A673 (cell line): Measurements from ENCODE around the gene C3orf62. TPM values are rescaled to one million over a fixed set of nuclear protein-coding genes. Genes with fewer than 3 reads are reported as not detected.
A peak's percentile ranks its signal among the peaks of the same experiment; 100 is the strongest.

Experiments
- BruUV-seq: library from RNA; stranded (reverse); fragments of 400-500 nt; replicated peaks from 2 replicates; lab custom pipeline; 2021; lab: Mats Ljungman, UMichigan
- CTCF ChIA-PET: fragments of 300-600 bp; sonication (Branson Sonifier 250); formaldehyde crosslinking; loops from one replicate; lab custom pipeline; 2022; ENCODE audit warnings: antibody characterized with exemption; lab: Charles Lee
- POLR2A ChIA-PET: fragments of 300-600 bp; sonication (Branson Sonifier 250); formaldehyde crosslinking; loops from one replicate; lab custom pipeline; 2022; ENCODE audit warnings: antibody characterized with exemption; ENCODE audit not compliant: low non-redundant PET; lab: Charles Lee
- DNase-seq: peaks from one replicate; pipeline ENCODE4 v3.0.0-alpha.2; 2015; ENCODE audit warnings: low spot score
- H3K27ac ChIP-seq: fragments of 200-600 bp; sonication (generic); 2 replicates; pipeline ENCODE4 v1.5.1; 2016; ENCODE audit warnings: mixed run types, low read depth, mild to moderate bottlenecking, mixed read lengths, antibody characterized with exemption, low read length; ENCODE audit not compliant: poor library complexity, severe bottlenecking
- H3K27me3 ChIP-seq: fragments of 200-600 bp; sonication (generic); replicated peaks from 2 replicates; pipeline ENCODE4 v1.6.1; 2017; ENCODE audit warnings: mixed run types, low read depth, mild to moderate bottlenecking, mixed read lengths, antibody characterized with exemption, low read length; ENCODE audit not compliant: insufficient read depth, poor library complexity
- H3K36me3 ChIP-seq: fragments of 200-600 bp; sonication (generic); 2 replicates; pipeline ENCODE4 v1.6.1; 2016; ENCODE audit warnings: mixed run types, mild to moderate bottlenecking, mixed read lengths, antibody characterized with exemption, low read length; ENCODE audit not compliant: insufficient read depth, poor library complexity, severe bottlenecking
- H3K4me1 ChIP-seq: fragments of 200-600 bp; sonication (generic); 2 replicates; pipeline ENCODE4 v1.6.1; 2017; ENCODE audit warnings: mixed run types, mild to moderate bottlenecking, mixed read lengths, antibody characterized with exemption, low read length; ENCODE audit not compliant: insufficient read depth, poor library complexity, severe bottlenecking
- H3K4me3 ChIP-seq: fragments of 200-600 bp; sonication (generic); 2 replicates; pipeline ENCODE4 v1.5.1; 2016; ENCODE audit warnings: low read depth, mixed run types, mild to moderate bottlenecking, mixed read lengths, low read length; ENCODE audit not compliant: poor library complexity, severe bottlenecking
- H3K9me3 ChIP-seq: fragments of 200-600 bp; sonication (generic); 2 replicates; pipeline ENCODE4 v1.6.1; 2016; ENCODE audit warnings: mixed run types, low read depth, mild to moderate bottlenecking, mixed read lengths, antibody characterized with exemption, low read length; ENCODE audit not compliant: poor library complexity, severe bottlenecking
- EZH2 ChIP-seq: fragments of 200-600 bp; sonication (generic); IDR thresholded peaks from 2 replicates; pipeline ENCODE4 v1.6.1; 2017; ENCODE audit warnings: borderline replicate concordance, low read depth, mild to moderate bottlenecking, mixed read lengths, antibody characterized with exemption, low read length; ENCODE audit not compliant: poor library complexity, severe bottlenecking
- intact Hi-C: fragments of 100-400 bp; cut with micrococcal nuclease; formaldehyde crosslinking; loops from one replicate; pipeline ENCODE4 v1.10.0; 2022; ENCODE audit not compliant: unreplicated experiment
- total RNA-seq: library from RNA; stranded (reverse); gene quantifications from 2 replicates; pipeline ENCODE4 v1.2.3, GENCODE V29; 2021
- TF ChIP-seq, protein P1 (sequence below): fragments of 300-800, 200-600 bp; sonication (generic); conservative IDR thresholded peaks from 2 replicates; pipeline ENCODE4 v1.5.1; 2017; ENCODE audit warnings: low read depth, mild to moderate bottlenecking, antibody characterized with exemption, low read length, moderate library complexity, mixed read lengths

C3orf62 gene
- total RNA-seq, 1 experiment from 2014 or later = 2.0 TPM

DNA sequence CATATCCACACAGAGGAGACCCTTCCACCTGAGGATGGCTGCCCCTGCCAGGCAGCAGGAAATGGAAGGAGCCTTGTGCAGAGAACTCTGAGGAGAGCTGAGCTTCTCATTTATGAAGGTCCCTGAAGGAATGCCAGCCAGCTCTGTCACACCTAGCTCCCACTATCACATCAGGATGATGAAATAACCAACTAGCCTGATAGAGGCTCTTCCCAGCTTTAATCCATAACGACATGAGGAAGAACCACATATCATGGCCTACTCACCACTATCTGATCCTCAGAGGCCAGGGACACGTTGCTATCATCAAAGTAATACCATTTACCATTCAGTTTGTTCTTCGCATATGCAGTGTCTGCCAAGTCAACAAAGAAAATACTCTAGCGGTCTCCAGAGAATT is 1.5 kb upstream of the C3orf62 start:
- CTCF ChIA-PET = no interaction called here
- H3K4me3 ChIP-seq = no peak overlapping the region
- no peak overlapping the region for H3K27ac ChIP-seq
- DNase-seq = no peak
- peaks cover 5% of the 10 kb centered on the region for H3K4me1 ChIP-seq
- H3K36me3 ChIP-seq = no peaks in the 10 kb centered on the region
- intact Hi-C loops = no loop called here
- H3K9me3 ChIP-seq = no peaks in the 10 kb centered on the region
- H3K27me3 ChIP-seq = no peaks in the 10 kb centered on the region
- no TSS peak for BruUV-seq
- POLR2A ChIA-PET = no interaction called here
- TF ChIP-seq, protein P1, sequence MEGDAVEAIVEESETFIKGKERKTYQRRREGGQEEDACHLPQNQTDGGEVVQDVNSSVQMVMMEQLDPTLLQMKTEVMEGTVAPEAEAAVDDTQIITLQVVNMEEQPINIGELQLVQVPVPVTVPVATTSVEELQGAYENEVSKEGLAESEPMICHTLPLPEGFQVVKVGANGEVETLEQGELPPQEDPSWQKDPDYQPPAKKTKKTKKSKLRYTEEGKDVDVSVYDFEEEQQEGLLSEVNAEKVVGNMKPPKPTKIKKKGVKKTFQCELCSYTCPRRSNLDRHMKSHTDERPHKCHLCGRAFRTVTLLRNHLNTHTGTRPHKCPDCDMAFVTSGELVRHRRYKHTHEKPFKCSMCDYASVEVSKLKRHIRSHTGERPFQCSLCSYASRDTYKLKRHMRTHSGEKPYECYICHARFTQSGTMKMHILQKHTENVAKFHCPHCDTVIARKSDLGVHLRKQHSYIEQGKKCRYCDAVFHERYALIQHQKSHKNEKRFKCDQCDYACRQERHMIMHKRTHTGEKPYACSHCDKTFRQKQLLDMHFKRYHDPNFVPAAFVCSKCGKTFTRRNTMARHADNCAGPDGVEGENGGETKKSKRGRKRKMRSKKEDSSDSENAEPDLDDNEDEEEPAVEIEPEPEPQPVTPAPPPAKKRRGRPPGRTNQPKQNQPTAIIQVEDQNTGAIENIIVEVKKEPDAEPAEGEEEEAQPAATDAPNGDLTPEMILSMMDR = no peak
- TF ChIP-seq EZH2 = no peak

DNA sequence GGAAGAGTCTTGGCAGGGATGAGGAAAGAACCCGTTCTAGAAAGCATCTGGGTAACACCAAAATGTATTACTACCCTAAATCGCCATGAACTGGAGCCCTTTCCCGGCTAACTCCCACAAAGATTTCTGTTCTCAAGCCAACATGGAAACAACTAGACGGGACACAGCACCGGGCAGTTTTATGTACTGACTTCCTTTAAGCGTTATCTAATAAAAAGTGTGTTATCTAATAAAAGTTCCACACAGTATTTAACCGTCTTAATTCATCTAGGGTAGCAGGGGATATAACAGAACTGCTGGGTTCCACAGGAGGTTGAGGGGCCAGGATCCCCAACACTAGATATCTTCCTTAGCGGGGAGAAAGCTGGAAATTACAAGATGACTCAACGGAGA is 347 bp upstream of the C3orf62 start:
- Histone ChIP-seq H3K27me3 (no peaks in the 10 kb centered on the region), H3K36me3 (no peaks in the 10 kb centered on the region), H3K4me1 (peaks cover 5% of the 10 kb centered on the region), H3K9me3 (no peaks in the 10 kb centered on the region), H3K4me3 (peak overlapping the region; percentile 49), H3K27ac (peak overlapping the region; percentile 68)
- intact Hi-C loops = no loop called here
- BruUV-seq = no TSS peak
- DNase-seq = no peak
- ChIA-PET POLR2A (no interaction called here), CTCF (no interaction called here)
- TF ChIP-seq, protein P1 = no peak
- no peak for TF ChIP-seq EZH2

DNA sequence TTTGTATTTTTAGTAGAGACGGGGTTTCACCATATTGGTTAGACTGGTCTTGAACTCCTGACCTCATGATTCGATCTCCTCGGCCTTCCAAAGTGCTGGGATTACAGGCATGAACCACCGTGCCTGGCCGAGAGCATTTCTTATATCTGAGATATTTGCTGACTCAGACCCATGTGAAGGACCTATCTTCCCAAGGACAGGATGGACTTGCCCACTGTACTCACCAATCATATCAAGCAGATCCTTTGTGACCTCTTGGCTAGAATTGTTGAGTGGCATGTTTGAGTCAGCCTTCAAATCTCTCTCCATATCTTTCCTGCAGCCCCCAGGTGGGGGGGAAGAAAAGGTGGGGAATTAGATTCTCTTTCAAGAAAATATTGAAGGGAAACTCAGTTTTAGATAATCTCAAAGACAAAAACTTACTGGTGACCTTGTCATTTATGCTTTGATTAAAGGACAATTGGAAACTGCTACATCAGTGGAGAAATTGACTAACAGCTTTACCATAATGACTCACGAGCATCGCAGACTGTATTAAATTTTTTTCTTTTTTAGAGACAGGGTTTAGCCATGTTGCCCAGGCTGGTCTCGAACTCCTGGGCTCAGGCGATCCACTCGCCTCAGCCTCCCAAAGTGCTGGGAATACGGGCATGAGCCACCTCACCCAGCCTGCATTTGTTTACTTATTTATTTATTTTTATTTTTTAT is 3.1 kb downstream of the C3orf62 start:
- H3K27me3 ChIP-seq = no peaks in the 10 kb centered on the region
- no peak for DNase-seq
- ChIA-PET POLR2A (no interaction called here), CTCF (no interaction called here)
- H3K4me3 ChIP-seq = no peak overlapping the region
- H3K4me1 ChIP-seq = peaks cover 5% of the 10 kb centered on the region
- BruUV-seq = no TSS peak
- no peaks in the 10 kb centered on the region for H3K36me3 ChIP-seq
- TF ChIP-seq, protein P1 = no peak
- no peak for TF ChIP-seq EZH2
- intact Hi-C loops = no loop called here
- no peaks in the 10 kb centered on the region for H3K9me3 ChIP-seq
- no peak overlapping the region for H3K27ac ChIP-seq
